ENCODE results near the gene ACTR3C.
"Not testable (repeated sequence)": the region's sequence is repeated elsewhere in the genome, so short reads cannot be mapped to it uniquely, and the experiment has no call there.

ACTR3C gene

GRCh38 chr7:150312649-150313366 lies 10.5 kb downstream of the ACTR3C start:
- DNase-seq (ENCODE audit: low read depth), result not testable (repeated sequence)

DNA sequence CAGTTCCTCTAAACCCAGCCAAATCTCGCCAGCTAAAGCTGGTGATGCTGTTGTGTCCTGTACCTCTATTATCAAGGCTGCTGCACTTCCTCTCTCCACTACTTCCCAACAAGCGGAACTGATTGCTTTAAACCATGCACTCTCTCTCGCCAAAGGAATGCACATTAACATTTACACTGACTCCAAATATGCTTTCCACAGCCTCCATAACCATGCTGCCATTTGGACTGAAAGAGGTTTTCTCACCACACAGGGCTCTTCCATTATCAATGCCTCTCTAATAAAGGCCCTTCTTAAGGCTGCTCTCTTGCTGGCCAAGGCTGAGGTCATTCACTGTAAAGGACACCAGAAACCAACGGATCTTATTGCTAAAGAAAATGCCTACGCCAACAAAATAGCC lies 11.6 kb downstream of the ACTR3C start:
- no peak for DNase-seq (ENCODE audit: low read depth)

GRCh38 chr7:150311146-150311545 lies 12.2 kb downstream of the ACTR3C start:
- no peak for DNase-seq (ENCODE audit: low read depth)

- DNase-seq (ENCODE audit: low read depth), result no peak
These were observed 14.8 kb downstream of the ACTR3C start for GRCh38 chr7:150308575-150308974.

DNA sequence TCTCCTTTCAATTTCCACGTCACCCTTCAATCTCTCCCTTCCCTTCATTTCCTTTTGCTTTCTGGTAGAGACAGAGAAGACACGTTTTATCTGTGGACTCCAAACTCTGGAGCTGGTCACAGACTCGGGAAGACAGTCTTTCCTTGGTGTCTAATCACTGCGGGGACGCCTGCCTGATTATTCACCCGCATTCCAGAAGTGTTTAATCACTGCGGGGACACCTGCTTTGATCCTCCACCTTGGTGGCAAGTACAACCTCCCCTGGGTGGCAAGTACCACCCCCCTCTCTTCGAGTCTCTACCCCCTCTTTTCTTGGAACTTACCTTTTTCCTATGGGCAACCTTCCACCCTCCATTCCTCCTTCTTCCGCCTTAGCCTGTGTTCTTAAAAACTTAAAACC lies 15.4 kb downstream of the ACTR3C start:
- DNase-seq (ENCODE audit: low read depth), result no peak

DNA sequence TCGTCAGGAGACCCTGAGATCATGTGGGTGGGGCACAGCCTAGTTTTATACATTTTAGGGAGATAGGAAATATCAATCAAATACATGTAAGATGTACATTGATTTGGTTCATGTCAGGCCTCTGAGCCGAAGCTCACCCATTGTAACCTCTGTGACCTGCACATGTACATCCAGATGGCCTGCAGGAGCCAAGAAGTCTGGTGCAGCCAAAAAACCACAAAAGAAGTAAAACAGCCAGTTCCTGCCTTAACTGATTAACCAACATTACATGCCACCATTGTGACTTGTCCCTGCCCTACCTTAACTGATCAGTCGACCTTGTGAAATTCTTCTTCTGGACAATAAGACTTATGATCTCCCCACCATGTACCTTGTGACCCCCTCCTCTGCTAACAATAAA lies 16.2 kb downstream of the ACTR3C start:
- no peak for DNase-seq (ENCODE audit: low read depth)

GRCh38 chr7:150306377-150306776 lies 17.0 kb downstream of the ACTR3C start:
- not testable (repeated sequence) for DNase-seq (ENCODE audit: low read depth)

GRCh38 chr7:150305903-150306284 lies 17.5 kb downstream of the ACTR3C start:
- DNase-seq (ENCODE audit: low read depth), result not testable (repeated sequence)

GRCh38 chr7:150305259-150305902 lies 18.0 kb downstream of the ACTR3C start:
- DNase-seq (ENCODE audit: low read depth), result not testable (repeated sequence)

- DNase-seq (ENCODE audit: low read depth), result not testable (repeated sequence)
These were observed 18.7 kb downstream of the ACTR3C start for GRCh38 chr7:150304499-150305258.

DNA sequence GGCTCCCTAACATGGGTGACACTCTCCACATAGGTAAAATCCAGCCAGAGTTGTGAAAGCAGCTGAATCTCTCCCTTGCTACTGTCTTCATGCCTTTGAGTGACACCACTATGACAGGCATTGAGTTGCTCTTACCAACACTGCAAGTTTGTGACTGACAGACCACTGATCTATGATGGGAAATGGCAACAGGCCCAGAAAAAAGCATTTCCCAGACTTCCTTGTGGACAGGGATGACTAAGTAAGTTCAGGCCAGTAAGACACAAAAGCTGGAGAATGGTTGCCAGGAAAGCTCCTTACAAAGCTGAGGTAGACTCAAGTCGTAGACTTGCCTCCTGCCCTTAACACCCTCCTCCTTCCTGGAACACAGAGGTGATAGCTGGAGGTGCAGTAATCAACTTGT lies 20.4 kb downstream of the ACTR3C start:
- DNase-seq (ENCODE audit: low read depth), result not testable (repeated sequence)

GRCh38 chr7:150297978-150298377 lies 25.4 kb downstream of the ACTR3C start:
- not testable (repeated sequence) for DNase-seq (ENCODE audit: low read depth)

GRCh38 chr7:150296802-150297201 lies 26.5 kb downstream of the ACTR3C start:
- DNase-seq (ENCODE audit: low read depth), result not testable (repeated sequence)

- not testable (repeated sequence) for DNase-seq (ENCODE audit: low read depth)
These were observed 27.7 kb downstream of the ACTR3C start for GRCh38 chr7:150295614-150296013.

GRCh38 chr7:150295027-150295426 lies 28.3 kb downstream of the ACTR3C start:
- DNase-seq (ENCODE audit: low read depth), result not testable (repeated sequence)

DNA sequence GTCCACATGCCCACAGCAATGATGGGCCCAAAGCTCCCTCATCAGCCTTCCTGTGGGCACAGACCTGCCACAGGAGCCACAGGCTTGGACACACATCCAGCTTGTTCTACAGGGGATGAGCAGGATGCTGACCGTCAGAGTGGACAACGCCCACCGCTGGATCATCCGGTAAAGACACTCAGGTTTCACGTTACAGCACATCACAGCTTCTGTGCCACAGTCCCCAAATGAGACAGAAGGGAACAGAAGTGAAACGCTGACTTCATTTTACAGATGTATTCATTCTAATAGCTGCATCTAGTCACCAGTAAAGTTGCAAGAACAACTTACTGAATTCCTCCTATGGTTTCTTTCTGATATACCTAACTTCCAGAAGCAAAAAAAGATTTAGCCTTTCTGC lies 33.0 kb downstream of the ACTR3C start:
- DNase-seq (ENCODE audit: low read depth), result not testable (repeated sequence)

DNA sequence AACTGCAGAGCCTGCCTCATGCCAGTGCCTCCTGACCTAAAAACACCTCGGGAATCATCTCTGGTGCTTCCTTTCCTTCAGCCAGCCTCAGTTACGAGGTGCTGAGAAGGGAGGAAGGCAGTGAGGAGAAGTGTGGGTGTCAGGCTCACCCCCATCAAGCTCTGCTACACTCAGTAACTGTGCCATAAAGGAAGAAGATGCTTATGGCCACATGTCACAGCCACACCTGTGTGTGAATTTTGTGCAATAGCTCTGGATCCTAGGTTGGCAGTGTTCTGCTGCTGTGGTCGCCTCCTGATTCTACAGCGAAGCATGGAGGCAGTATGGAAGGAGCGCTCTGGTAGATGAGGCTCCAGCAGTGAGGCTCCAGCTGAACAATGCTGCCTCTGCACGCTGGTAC lies 34.5 kb downstream of the ACTR3C start:
- DNase-seq (ENCODE audit: low read depth), result not testable (repeated sequence)

GRCh38 chr7:150287815-150288214 lies 35.5 kb downstream of the ACTR3C start:
- not testable (repeated sequence) for DNase-seq (ENCODE audit: low read depth)

DNA sequence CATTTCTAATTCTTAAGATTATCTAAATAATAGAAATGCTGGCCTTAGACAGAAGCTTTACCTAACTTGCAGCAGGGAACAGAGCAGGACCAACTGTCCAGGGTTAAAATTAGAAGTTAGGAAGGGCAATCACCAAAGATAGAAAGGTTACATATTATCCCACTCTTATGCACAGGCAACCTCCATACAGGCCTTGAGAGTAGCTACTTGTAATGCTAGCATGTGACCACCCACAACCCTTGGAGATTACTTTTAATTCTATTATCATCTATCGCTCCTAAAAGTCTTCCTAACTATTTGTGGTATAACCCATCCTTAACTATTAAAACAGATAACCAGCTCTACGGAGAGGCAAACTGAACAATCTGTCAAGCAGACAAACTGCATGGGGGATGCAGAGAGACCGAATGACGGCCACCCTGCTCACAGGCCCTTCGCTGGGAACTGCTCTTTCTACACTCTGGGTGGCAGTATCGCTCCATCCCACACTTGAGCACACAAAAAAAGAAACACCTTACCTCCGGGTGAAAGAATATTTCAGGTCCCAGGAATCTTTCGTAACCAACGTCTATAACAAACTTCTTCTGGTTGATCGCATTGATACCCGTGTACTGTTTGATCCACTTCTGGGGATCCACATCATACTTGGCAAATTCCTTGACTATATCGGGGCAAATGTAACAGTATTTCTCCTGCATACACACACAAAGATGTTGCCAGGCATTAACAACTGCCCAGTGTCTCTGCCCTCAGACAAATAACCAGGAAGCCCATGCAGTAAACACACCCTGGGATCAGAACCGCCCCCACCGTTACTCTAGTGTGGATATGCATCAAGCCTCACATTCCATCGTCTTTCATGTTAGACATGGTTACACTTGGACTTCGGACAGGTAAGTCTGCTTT lies 37.2 kb downstream of the ACTR3C start:
- DNase-seq (ENCODE audit: low read depth), result not testable (repeated sequence)

DNA sequence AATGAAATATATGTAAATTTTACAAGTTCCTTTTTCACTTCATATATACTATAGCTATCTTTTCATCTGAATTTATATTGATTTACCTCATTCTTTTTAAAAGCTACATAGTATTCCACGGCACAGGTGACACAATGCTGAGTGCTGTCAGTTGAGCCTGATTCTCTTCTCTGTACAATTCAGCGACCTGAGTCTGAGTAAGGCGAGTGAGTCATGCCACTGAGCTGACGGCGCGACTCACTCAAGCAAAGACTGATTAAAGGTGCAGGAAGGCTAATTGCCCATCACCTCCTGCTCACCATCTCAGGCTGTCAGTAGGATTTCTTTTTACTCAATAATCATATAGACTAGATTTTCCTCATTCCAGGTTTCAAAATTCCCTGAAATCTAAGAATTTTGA lies 39.7 kb downstream of the ACTR3C start:
- DNase-seq (ENCODE audit: low read depth), result not testable (repeated sequence)

DNA sequence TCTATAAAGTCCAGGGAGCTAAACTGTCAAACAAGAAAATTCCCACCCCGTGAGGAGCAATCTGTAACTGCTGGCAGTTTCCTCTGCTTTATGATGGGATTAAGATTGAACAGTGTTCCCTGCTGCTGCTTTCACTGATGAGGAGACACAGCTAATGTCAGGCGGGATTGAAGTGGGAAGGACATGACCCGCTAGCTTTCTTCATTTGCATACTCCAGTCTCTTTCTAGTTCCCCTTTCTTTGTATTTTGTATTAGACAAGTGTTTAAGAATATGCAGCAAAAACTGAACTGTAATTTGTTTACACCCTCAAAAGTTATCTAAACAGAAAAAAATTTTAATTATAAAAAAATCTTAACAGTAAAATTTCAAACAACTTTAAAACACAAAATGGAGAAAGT lies 40.2 kb downstream of the ACTR3C start:
- not testable (repeated sequence) for DNase-seq (ENCODE audit: low read depth)
